HG03045 (cell line): Measurements from ENCODE around the gene CPXM2.

Experiments
- ATAC-seq: cut with Tn5 transposase; IDR thresholded peaks from one replicate; pipeline ENCODE4 v1.9.1; 2021; ENCODE audit warnings: mild to moderate bottlenecking, moderate library complexity; ENCODE audit not compliant: unreplicated experiment

The CPXM2 gene

GRCh38 chr10:123906296-123906695, 14.7 kb upstream of the CPXM2 start:
- no peak for ATAC-seq

GRCh38 chr10:123904834-123905409, 13.3 kb upstream of the CPXM2 start:
- no peak for ATAC-seq

DNA sequence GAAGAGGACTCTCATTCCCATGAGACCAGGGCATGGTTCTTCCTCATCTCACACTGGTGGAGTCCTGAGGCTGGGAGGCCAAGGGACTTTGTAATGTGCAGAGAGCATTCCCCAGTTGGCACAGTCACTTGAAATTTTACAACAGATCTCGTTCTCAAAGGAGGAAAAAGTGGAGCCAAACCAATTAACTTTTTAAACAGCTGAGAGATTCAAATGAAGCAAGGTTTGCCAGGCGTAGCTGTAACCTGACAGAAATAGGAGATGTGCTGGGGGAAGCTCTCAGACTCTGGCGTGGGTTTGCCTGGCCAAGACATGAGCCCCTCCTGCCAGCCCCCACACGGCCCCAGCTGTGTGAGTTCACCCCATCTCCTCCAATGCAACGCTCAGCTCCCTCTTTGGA, 12.0 kb upstream of the CPXM2 start:
- no peak for ATAC-seq

DNA sequence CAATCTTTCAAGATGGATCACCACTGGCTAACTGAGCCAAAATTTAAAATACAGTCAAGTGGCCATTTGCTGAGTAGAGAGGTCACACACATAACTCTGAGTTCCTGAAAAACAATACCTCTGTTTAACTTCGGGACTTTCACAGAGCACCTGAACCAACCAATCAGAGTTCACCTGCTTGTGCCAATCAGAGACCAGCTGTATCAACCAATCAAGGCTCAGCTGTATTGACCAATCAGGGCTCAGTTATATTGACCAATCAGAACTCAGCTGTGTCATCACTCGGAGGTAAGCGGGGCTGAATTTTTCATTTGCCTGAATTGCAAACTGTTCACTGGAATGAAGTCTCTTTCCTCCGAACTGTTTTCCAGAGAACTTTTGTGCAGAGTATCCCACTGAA, 10.0 kb upstream of the CPXM2 start:
- ATAC-seq, result no peak

- ATAC-seq, result no peak
Observed at GRCh38 chr10:123897146-123897545, 5.5 kb upstream of the CPXM2 start.

GRCh38 chr10:123896246-123896927, 4.8 kb upstream of the CPXM2 start:
- no peak for ATAC-seq

DNA sequence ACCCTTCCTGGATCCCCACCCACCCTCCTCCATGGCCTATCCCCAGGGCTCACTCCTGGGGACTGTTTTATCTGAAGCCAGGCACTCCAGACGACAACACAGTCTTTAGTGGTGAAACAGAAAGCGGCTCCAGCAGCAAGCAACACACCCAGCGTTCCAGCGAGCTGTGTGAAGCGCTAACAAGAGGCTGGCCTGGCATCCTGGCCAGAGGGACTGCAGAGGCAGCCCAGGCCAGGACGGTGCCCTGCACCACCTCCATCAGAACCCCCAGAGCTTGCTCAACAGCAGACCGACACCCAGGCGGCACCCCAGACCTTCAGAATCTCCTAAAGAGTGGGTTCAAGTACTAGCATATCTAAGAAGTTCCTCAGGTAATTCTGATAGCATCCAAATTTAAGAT, 2.0 kb upstream of the CPXM2 start:
- ATAC-seq, result no peak

GRCh38 chr10:123890756-123891143, 857 bp downstream of the CPXM2 start:
- ATAC-seq, result no peak

- no peak for ATAC-seq
Observed at GRCh38 chr10:123890226-123890625, 1.4 kb downstream of the CPXM2 start.

DNA sequence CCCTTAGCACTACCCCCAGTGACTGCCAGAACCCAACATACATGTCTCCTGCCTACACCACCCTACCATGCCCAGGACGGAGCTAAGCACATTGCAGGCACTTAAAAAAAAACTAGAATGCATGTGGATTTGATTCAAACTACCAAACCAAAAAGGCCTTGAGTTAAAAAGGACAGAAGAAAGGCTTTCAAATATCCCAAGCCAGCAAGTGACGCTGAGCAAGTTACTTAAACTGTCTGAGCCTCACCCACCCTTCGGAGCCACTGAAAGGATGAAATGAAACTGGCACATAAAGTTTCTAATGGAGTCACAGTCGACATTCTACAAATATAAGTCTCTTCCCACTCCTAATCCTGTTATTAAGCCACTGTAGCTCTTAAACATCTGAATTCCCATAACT, 1.8 kb downstream of the CPXM2 start:
- ATAC-seq, result no peak

GRCh38 chr10:123888751-123889150, 2.9 kb downstream of the CPXM2 start:
- ATAC-seq, result no peak

DNA sequence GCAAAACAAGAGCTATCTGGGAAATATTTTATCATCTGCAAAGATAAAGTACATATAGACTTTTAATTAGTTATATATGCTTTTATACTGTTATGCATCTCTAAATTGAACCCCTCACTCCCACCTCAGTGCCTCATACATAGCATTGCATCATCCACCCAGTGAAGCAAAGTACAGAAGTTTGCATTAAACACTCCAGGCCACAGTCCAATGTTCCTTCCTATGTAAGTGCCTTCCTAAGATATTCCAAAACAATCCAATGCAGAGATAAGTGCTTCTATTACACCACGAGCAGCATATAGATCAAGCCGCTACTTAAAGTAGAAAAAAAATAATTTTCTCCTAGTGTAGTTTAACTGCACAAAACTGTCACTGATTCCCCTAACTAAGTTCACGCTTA, 3.4 kb downstream of the CPXM2 start:
- ATAC-seq, result no peak

DNA sequence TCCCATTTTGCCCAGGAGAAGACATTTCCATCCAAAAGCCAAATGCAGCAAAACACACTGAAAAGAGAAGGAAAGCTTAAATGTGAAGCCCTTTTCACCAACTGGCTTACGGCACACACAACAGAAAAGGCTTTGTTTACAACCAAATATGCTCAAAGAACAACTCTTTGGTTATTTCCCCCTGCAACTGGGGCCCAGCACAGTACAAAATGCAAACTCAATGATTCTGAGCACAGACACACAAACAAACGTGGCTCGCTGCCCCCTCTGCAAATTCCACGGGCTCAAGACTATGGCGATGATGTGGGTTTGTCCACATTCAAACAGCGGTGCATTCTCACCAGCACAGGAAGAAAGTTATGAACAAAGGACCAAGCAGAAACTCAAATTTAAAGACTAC, 5.3 kb downstream of the CPXM2 start:
- ATAC-seq, result no peak

GRCh38 chr10:123885406-123886170, 6.0 kb downstream of the CPXM2 start:
- no peak for ATAC-seq

DNA sequence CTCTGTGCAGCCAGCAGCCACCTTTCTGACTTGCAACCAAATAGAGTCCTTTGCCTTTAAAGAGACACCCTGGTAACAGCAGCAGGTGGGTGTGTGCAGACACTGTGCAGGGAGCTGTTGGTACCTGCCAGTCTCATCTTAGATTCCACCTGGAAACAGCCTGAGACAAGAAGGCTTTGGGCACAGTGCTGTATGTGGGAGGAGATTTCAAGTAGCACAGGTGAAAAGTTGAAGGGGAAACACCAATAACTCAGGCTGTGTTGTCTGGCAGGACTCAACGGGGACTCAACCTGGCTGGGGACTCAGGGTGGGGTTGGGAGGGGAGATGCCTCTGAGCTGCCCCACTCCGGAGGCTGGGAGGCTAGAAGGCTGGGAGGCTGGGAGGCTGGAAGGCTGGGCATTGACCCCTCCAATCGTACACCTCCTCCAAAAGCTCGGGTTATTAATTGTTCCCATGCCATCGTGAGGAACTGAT, 6.7 kb downstream of the CPXM2 start:
- ATAC-seq, result no peak

GRCh38 chr10:123884351-123884906, 7.2 kb downstream of the CPXM2 start:
- no peak for ATAC-seq

- no peak for ATAC-seq
Observed at GRCh38 chr10:123883673-123884320, 7.8 kb downstream of the CPXM2 start.

GRCh38 chr10:123882681-123883445, 8.7 kb downstream of the CPXM2 start:
- no peak for ATAC-seq

GRCh38 chr10:123882177-123882576, 9.4 kb downstream of the CPXM2 start:
- ATAC-seq, result no peak

DNA sequence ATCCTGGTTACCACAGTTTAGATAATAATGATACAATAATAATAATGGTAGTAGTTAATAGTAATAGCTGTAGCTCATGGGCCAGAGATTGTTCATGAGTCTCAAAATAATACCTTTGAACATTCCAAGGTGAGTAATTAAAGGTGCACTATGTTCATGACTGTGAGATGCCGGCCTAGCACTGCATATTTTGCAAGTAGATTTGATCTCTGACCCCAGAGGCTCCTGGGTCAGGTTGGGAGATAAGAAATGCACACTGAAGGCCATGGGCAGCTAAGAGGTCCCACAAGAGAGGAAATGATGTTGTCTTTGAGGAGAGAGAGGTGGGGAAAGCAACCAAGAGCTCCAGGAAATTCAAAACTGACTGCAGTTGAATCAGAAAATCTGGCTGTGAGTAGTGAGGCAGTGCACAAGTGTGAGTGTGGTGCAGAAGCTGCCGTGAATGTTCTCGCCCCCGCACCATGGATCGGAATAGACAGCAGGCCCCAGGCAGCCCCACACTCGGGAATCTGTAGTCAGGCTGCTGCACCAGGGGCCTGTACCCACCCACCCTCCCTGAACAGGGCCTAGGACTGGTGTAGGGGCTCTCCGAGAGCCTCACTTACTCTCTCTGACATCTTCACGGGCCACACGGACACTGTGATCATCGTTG, 11.9 kb downstream of the CPXM2 start:
- ATAC-seq, result no peak
